Effector CD4-positive, alpha-beta T cell (primary cell): ENCODE data around the gene C1GALT1.

Experiments used
- DNase-seq: peaks from one replicate; pipeline ENCODE4 v3.0.0-alpha.2; 2020

The C1GALT1 gene

DNA sequence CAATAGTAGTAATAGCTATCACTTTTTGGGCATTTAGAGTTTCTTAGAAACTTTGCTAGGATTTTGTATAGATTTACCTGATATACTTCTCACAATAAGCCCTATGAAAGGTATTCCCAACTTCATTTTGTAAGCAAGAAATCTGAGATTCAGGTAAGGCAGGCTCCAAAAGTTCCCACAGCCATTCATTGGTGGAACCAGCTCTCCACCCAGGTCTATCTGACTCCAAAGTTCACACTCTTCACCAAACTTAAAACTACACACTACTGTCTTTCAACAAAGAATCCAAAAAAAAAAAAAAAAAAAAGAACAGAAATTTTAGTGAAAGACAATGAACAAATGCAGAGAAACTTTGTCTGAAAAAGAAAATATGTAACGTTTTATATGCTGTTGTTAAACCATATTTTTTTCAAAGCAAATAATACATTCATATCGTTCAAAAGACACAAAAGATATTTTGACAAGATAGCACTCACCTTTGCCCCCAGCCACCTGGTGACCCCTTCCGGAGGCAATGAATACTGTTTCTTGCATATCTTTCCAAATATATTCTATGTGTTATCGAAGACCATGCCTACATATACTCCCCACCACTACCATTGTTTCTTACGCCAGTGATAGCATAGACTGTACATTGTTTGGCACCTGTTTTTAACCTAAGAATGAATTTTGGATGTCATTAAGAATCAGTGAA lies 108.2 kb downstream of the C1GALT1 start:
- DNase-seq = no peak

DNA sequence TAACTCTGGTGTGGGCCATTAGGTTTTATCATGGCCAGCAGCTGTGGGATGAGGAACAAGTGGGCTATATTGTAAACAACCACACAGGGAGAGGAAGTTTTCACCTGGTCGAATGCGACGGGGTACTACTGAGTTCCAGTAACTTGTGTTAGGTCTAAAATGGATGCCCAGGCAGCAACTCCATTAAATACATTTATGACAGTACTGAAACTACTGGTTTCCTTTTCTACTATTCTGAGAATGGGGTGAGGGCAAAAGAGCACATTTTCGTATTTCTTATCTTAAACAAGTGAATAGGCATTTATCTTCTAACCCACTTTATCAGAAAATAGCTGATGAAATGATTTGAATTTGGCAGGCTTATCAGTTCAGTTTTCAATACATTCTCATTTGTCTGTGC lies 109.7 kb downstream of the C1GALT1 start:
- DNase-seq = no peak

GRCh38 chr7:7292608-7293007 lies 110.3 kb downstream of the C1GALT1 start:
- no peak for DNase-seq

GRCh38 chr7:7293092-7293491 lies 110.7 kb downstream of the C1GALT1 start:
- no peak for DNase-seq

- DNase-seq = no peak
Measured at GRCh38 chr7:7294911-7295310, 112.6 kb downstream of the C1GALT1 start.
